GM12873 (cell line): Measurements from ENCODE around the gene PEX5L.

ENCODE experiments used
- CTCF ChIP-seq: IDR thresholded peaks from 2 replicates; pipeline ENCODE4 v1.5.1; 2012; ENCODE audit warnings: low read depth, mild to moderate bottlenecking, moderate library complexity, low read length, control low read depth; ENCODE audit not compliant: insufficient read depth; ENCODE audit errors: missing control alignments

PEX5L gene

GRCh38 chr3:179967622-179968021 lies 69.1 kb downstream of the PEX5L start:
- no peak for TF ChIP-seq CTCF

GRCh38 chr3:179964890-179965289 lies 71.8 kb downstream of the PEX5L start:
- no peak for TF ChIP-seq CTCF

GRCh38 chr3:179962629-179963387 lies 73.9 kb downstream of the PEX5L start:
- TF ChIP-seq CTCF, result no peak

GRCh38 chr3:179961703-179962078 lies 75.0 kb downstream of the PEX5L start:
- no peak for TF ChIP-seq CTCF

GRCh38 chr3:179961071-179961702 lies 75.5 kb downstream of the PEX5L start:
- no peak for TF ChIP-seq CTCF

- TF ChIP-seq CTCF, result no peak
Measured at GRCh38 chr3:179958759-179959158, 78.0 kb downstream of the PEX5L start.

GRCh38 chr3:179958143-179958542 lies 78.6 kb downstream of the PEX5L start:
- no peak for TF ChIP-seq CTCF
